ENCODE measurements around the gene NAA60. TPM values are rescaled to one million over a fixed set of nuclear protein-coding genes. Genes with fewer than 3 reads are reported as not detected.

The NAA60 gene
- total and polyA plus RNA-seq, 8 donors, result 25.3 to 155 (median 54.9) TPM

Small RNA genes lying within 50 kb of the gene (small RNA-seq; reads per million reads assigned to genes)
- gene MIR6126, result 0 reads per million in 4 donors

Other genes starting within 250 kb of the NAA60 start
- gene ZNF200, start 208.5 kb upstream of the NAA60 start, total RNA-seq, result 1 to 10 TPM; 4.7 to 8.7 (median 6.2) TPM
- 1 to 10 TPM; 2.2 to 3.1 (median 2.9) TPM for gene ZNF200, start 208.5 kb upstream of the NAA60 start, polyA plus RNA-seq
- gene MEFV, start 187.0 kb upstream of the NAA60 start, total RNA-seq, result 10 to 100 TPM in 1 of 5 donors, 1 to 10 TPM in 3, under 1 TPM in 1; 0.58 to 24.5 (median 1.7) TPM
- under 1 TPM; 0.15 to 0.44 (median 0.20) TPM for gene MEFV, start 187.0 kb upstream of the NAA60 start, polyA plus RNA-seq
- 10 to 100 TPM; 23.5 to 67.0 (median 46.0) TPM for gene ZNF263, start 160.2 kb upstream of the NAA60 start, total RNA-seq
- gene ZNF263, start 160.2 kb upstream of the NAA60 start, polyA plus RNA-seq, result 10 to 100 TPM; 10.8 to 29.6 (median 16.0) TPM
- gene TIGD7, start 138.2 kb upstream of the NAA60 start, total RNA-seq, result 1 to 10 TPM in 3 of 5 donors, not detected in 2; 1.6 to 8.3 (median 1.8) TPM
- gene TIGD7, start 138.2 kb upstream of the NAA60 start, polyA plus RNA-seq, result 1 to 10 TPM; 2.1 to 3.7 (median 2.8) TPM
- 10 to 100 TPM; 16.1 to 52.5 (median 25.0) TPM for gene ZNF75A, start 138.2 kb upstream of the NAA60 start, total RNA-seq
- 10 to 100 TPM in 2 of 3 donors, 1 to 10 TPM in 1; 8.0 to 15.6 (median 10.5) TPM for gene ZNF75A, start 138.2 kb upstream of the NAA60 start, polyA plus RNA-seq
- not detected for gene OR2C1, start 87.8 kb upstream of the NAA60 start, total RNA-seq
- gene OR2C1, start 87.8 kb upstream of the NAA60 start, polyA plus RNA-seq, result not detected
- 10 to 100 TPM in 1 of 5 donors, 1 to 10 TPM in 4; 2.6 to 11.7 (median 5.4) TPM for gene ZSCAN32, start 42.7 kb upstream of the NAA60 start, total RNA-seq
- gene ZSCAN32, start 42.7 kb upstream of the NAA60 start, polyA plus RNA-seq, result 10 to 100 TPM in 1 of 3 donors, 1 to 10 TPM in 2; 7.7 to 10.7 (median 8.0) TPM
- 10 to 100 TPM in 4 of 5 donors, 1 to 10 TPM in 1; 6.6 to 52.5 (median 21.7) TPM for gene ZNF174, start 42.5 kb upstream of the NAA60 start, total RNA-seq
- gene ZNF174, start 42.5 kb upstream of the NAA60 start, polyA plus RNA-seq, result 1 to 10 TPM; 4.2 to 5.6 (median 5.0) TPM
- 1 to 10 TPM in 2 of 5 donors, under 1 TPM in 2, not detected in 1; 0.45 to 2.2 (median 1.1) TPM for gene ZNF597, start 176 bp upstream of the NAA60 start, total RNA-seq
- gene ZNF597, start 176 bp upstream of the NAA60 start, polyA plus RNA-seq, result 1 to 10 TPM in 1 of 3 donors, under 1 TPM in 2; 0.68 to 1.1 (median 0.78) TPM
- not detected for gene C16orf90, start 51.8 kb downstream of the NAA60 start, total RNA-seq
- gene C16orf90, start 51.8 kb downstream of the NAA60 start, polyA plus RNA-seq, result not detected
- 10 to 100 TPM in 4 of 5 donors, 1 to 10 TPM in 1; 9.0 to 52.7 (median 22.2) TPM for gene CLUAP1, start 57.3 kb downstream of the NAA60 start, total RNA-seq
- gene CLUAP1, start 57.3 kb downstream of the NAA60 start, polyA plus RNA-seq, result 10 to 100 TPM in 1 of 3 donors, 1 to 10 TPM in 2; 6.7 to 14.1 (median 7.6) TPM
- gene NLRC3, start 133.7 kb downstream of the NAA60 start, total RNA-seq, result 10 to 100 TPM in 2 of 5 donors, 1 to 10 TPM in 2, not detected in 1; 1.7 to 17.0 (median 12.8) TPM
- under 1 TPM; 0.45 to 0.50 (median 0.46) TPM for gene NLRC3, start 133.7 kb downstream of the NAA60 start, polyA plus RNA-seq
- 10 to 100 TPM in 1 of 5 donors, 1 to 10 TPM in 4; 5.1 to 19.7 (median 8.0) TPM for gene SLX4, start 167.9 kb downstream of the NAA60 start, total RNA-seq
- 1 to 10 TPM in 1 of 3 donors, under 1 TPM in 2; 0.76 to 1.3 (median 1.00) TPM for gene SLX4, start 167.9 kb downstream of the NAA60 start, polyA plus RNA-seq
- gene DNASE1, start 211.0 kb downstream of the NAA60 start, total RNA-seq, result 100 to 1,000 TPM in 1 of 5 donors, 10 to 100 TPM in 4; 35.2 to 128 (median 43.0) TPM
- 10 to 100 TPM; 10.4 to 25.7 (median 25.0) TPM for gene DNASE1, start 211.0 kb downstream of the NAA60 start, polyA plus RNA-seq

Data from stomach (tissue), 8 donors.